Measurements from ENCODE around the gene PTPRK.

PTPRK gene

GRCh38 chr6:128070406-128070805, 450.0 kb downstream of the PTPRK start:
- no peak overlapping the region for H3K23ac ChIP-seq (ENCODE audit: low read length in 2 of 2)
- H2BK5ac ChIP-seq (ENCODE audit: low read depth, low read length, poor library complexity, severe bottlenecking), result no peak overlapping the region
- no peaks in the 10 kb centered on the region for H3K4me1 ChIP-seq (ENCODE audit: control insufficient read depth, insufficient read depth, low read depth, low read length)
- no peak overlapping the region for H2BK15ac ChIP-seq (ENCODE audit: low read depth, poor library complexity, severe bottlenecking)
- no peak overlapping the region for H2BK12ac ChIP-seq (ENCODE audit: low read length in 2 of 2)
- WGBS, result 81% methylated on average over 2 of the region's 3 CpGs
- H3K9ac ChIP-seq (ENCODE audit: low read length), result no peak overlapping the region
- H3K36me3 ChIP-seq (ENCODE audit: control insufficient read depth in 1 of 2, insufficient read depth in 2 of 2, low read depth in 1 of 2, low read length in 2 of 2), result peaks cover 6% of the 10 kb centered on the region in 2 experiments
- H3K4me3 ChIP-seq (ENCODE audit: insufficient read depth in 1 of 2, low read depth in 1 of 2, low read length in 2 of 2), result no peak overlapping the region
- no peak overlapping the region for H2AK5ac ChIP-seq (ENCODE audit: low read length, severe bottlenecking)
- H3K4me2 ChIP-seq (ENCODE audit: low read length, poor library complexity, severe bottlenecking), result no peak overlapping the region
- no peak overlapping the region for H3K14ac ChIP-seq (ENCODE audit: low read length in 2 of 2)
- H2AFZ ChIP-seq (ENCODE audit: low read depth, low read length), result no peak overlapping the region
- H3K27ac ChIP-seq (ENCODE audit: low read length, poor library complexity, severe bottlenecking), result no peak overlapping the region
- no peak overlapping the region for H4K91ac ChIP-seq (ENCODE audit: low read length)
- no peak overlapping the region for H2BK120ac ChIP-seq (ENCODE audit: low read depth, low read length)
- H4K8ac ChIP-seq (ENCODE audit: low read length), result no peak overlapping the region
- no peak overlapping the region for H3K4ac ChIP-seq (ENCODE audit: low read depth in 1 of 2, low read length in 2 of 2)
- no peaks in the 10 kb centered on the region for H3K79me1 ChIP-seq (replicated peaks; ENCODE audit: low read length, poor library complexity, severe bottlenecking)
- DNase-seq, result no peak
- H3K9me3 ChIP-seq (ENCODE audit: control insufficient read depth, low read length), result no peaks in the 10 kb centered on the region
- no peak overlapping the region for H3K18ac ChIP-seq (ENCODE audit: low read depth in 1 of 2, low read length in 2 of 2)
- H3K27me3 ChIP-seq (ENCODE audit: control insufficient read depth in 1 of 2, insufficient read depth in 1 of 2, low read length in 2 of 2), result no peaks in the 10 kb centered on the region

- Histone ChIP-seq H3K9ac (ENCODE audit: low read length) (no peak overlapping the region), H3K27ac (ENCODE audit: low read length, poor library complexity, severe bottlenecking) (no peak overlapping the region), H2BK12ac (ENCODE audit: low read length in 2 of 2) (no peak overlapping the region), H3K14ac (ENCODE audit: low read length in 2 of 2) (no peak overlapping the region), H2AFZ (ENCODE audit: low read depth, low read length) (no peak overlapping the region), H3K23ac (ENCODE audit: low read length in 2 of 2) (no peak overlapping the region), H2AK5ac (ENCODE audit: low read length, severe bottlenecking) (no peak overlapping the region), H4K8ac (ENCODE audit: low read length) (no peak overlapping the region), H4K91ac (ENCODE audit: low read length) (no peak overlapping the region), H2BK15ac (ENCODE audit: low read depth, poor library complexity, severe bottlenecking) (no peak overlapping the region), H2BK120ac (ENCODE audit: low read depth, low read length) (no peak overlapping the region), H3K9me3 (ENCODE audit: control insufficient read depth, low read length) (no peaks in the 10 kb centered on the region), H3K4me2 (ENCODE audit: low read length, poor library complexity, severe bottlenecking) (no peak overlapping the region), H3K4me1 (ENCODE audit: control insufficient read depth, insufficient read depth, low read depth, low read length) (no peaks in the 10 kb centered on the region), H3K4ac (ENCODE audit: low read depth in 1 of 2, low read length in 2 of 2) (no peak overlapping the region), H3K18ac (ENCODE audit: low read depth in 1 of 2, low read length in 2 of 2) (no peak overlapping the region), H3K4me3 (ENCODE audit: insufficient read depth in 1 of 2, low read depth in 1 of 2, low read length in 2 of 2) (no peak overlapping the region), H3K79me1 (replicated peaks; ENCODE audit: low read length, poor library complexity, severe bottlenecking) (peaks cover 1% of the 10 kb centered on the region), H3K27me3 (ENCODE audit: control insufficient read depth in 1 of 2, insufficient read depth in 1 of 2, low read length in 2 of 2) (no peaks in the 10 kb centered on the region), H2BK5ac (ENCODE audit: low read depth, low read length, poor library complexity, severe bottlenecking) (no peak overlapping the region), H3K36me3 (ENCODE audit: control insufficient read depth in 1 of 2, insufficient read depth in 2 of 2, low read depth in 1 of 2, low read length in 2 of 2) (peaks cover 6% of the 10 kb centered on the region in 2 experiments)
- DNase-seq, result no peak
- no CpG with 5 or more reads among the region's 2 CpGs for WGBS
Measured at GRCh38 chr6:128069188-128069587, 451.2 kb downstream of the PTPRK start.

- H3K36me3 ChIP-seq (ENCODE audit: control insufficient read depth in 1 of 2, insufficient read depth in 2 of 2, low read depth in 1 of 2, low read length in 2 of 2), result peaks cover 6% of the 10 kb centered on the region in 2 experiments
- peak overlapping the region in 1 of 2 experiments; percentile 54 for H3K18ac ChIP-seq (ENCODE audit: low read depth in 1 of 2, low read length in 2 of 2)
- no peak overlapping the region for H4K91ac ChIP-seq (ENCODE audit: low read length)
- peaks cover 1% of the 10 kb centered on the region for H3K79me1 ChIP-seq (replicated peaks; ENCODE audit: low read length, poor library complexity, severe bottlenecking)
- no peak overlapping the region for H3K27ac ChIP-seq (ENCODE audit: low read length, poor library complexity, severe bottlenecking)
- no peak overlapping the region for H4K8ac ChIP-seq (ENCODE audit: low read length)
- H2AK5ac ChIP-seq (ENCODE audit: low read length, severe bottlenecking), result no peak overlapping the region
- H3K23ac ChIP-seq (ENCODE audit: low read length in 2 of 2), result no peak overlapping the region
- H3K4me1 ChIP-seq (ENCODE audit: control insufficient read depth, insufficient read depth, low read depth, low read length), result no peaks in the 10 kb centered on the region
- 100% methylated on average over 2 of the region's 5 CpGs for WGBS
- no peak overlapping the region for H3K4ac ChIP-seq (ENCODE audit: low read depth in 1 of 2, low read length in 2 of 2)
- no peak overlapping the region for H3K9ac ChIP-seq (ENCODE audit: low read length)
- no peak for DNase-seq
- H2BK120ac ChIP-seq (ENCODE audit: low read depth, low read length), result no peak overlapping the region
- no peak overlapping the region for H3K4me3 ChIP-seq (ENCODE audit: insufficient read depth in 1 of 2, low read depth in 1 of 2, low read length in 2 of 2)
- no peaks in the 10 kb centered on the region for H3K9me3 ChIP-seq (ENCODE audit: control insufficient read depth, low read length)
- no peak overlapping the region for H2BK15ac ChIP-seq (ENCODE audit: low read depth, poor library complexity, severe bottlenecking)
- H3K27me3 ChIP-seq (ENCODE audit: control insufficient read depth in 1 of 2, insufficient read depth in 1 of 2, low read length in 2 of 2), result no peaks in the 10 kb centered on the region
- H3K14ac ChIP-seq (ENCODE audit: low read length in 2 of 2), result no peak overlapping the region
- H3K4me2 ChIP-seq (ENCODE audit: low read length, poor library complexity, severe bottlenecking), result no peak overlapping the region
- H2BK12ac ChIP-seq (ENCODE audit: low read length in 2 of 2), result no peak overlapping the region
- no peak overlapping the region for H2AFZ ChIP-seq (ENCODE audit: low read depth, low read length)
- no peak overlapping the region for H2BK5ac ChIP-seq (ENCODE audit: low read depth, low read length, poor library complexity, severe bottlenecking)
Measured at GRCh38 chr6:128068119-128068479, 452.3 kb downstream of the PTPRK start.

- no peak for DNase-seq
- Histone ChIP-seq H2BK15ac (ENCODE audit: low read depth, poor library complexity, severe bottlenecking) (no peak overlapping the region), H3K4me3 (ENCODE audit: insufficient read depth in 1 of 2, low read depth in 1 of 2, low read length in 2 of 2) (no peak overlapping the region), H3K27me3 (ENCODE audit: control insufficient read depth in 1 of 2, insufficient read depth in 1 of 2, low read length in 2 of 2) (no peaks in the 10 kb centered on the region), H2AK5ac (ENCODE audit: low read length, severe bottlenecking) (no peak overlapping the region), H2AFZ (ENCODE audit: low read depth, low read length) (no peak overlapping the region), H3K23ac (ENCODE audit: low read length in 2 of 2) (no peak overlapping the region), H3K27ac (ENCODE audit: low read length, poor library complexity, severe bottlenecking) (no peak overlapping the region), H2BK5ac (ENCODE audit: low read depth, low read length, poor library complexity, severe bottlenecking) (no peak overlapping the region), H2BK120ac (ENCODE audit: low read depth, low read length) (no peak overlapping the region), H3K18ac (ENCODE audit: low read depth in 1 of 2, low read length in 2 of 2) (no peak overlapping the region), H4K8ac (ENCODE audit: low read length) (no peak overlapping the region), H3K79me1 (replicated peaks; ENCODE audit: low read length, poor library complexity, severe bottlenecking) (peaks cover 1% of the 10 kb centered on the region), H3K9me3 (ENCODE audit: control insufficient read depth, low read length) (no peaks in the 10 kb centered on the region), H3K4me1 (ENCODE audit: control insufficient read depth, insufficient read depth, low read depth, low read length) (no peaks in the 10 kb centered on the region), H3K14ac (ENCODE audit: low read length in 2 of 2) (no peak overlapping the region), H2BK12ac (ENCODE audit: low read length in 2 of 2) (no peak overlapping the region), H3K4me2 (ENCODE audit: low read length, poor library complexity, severe bottlenecking) (no peak overlapping the region), H3K4ac (ENCODE audit: low read depth in 1 of 2, low read length in 2 of 2) (no peak overlapping the region), H4K91ac (ENCODE audit: low read length) (no peak overlapping the region), H3K9ac (ENCODE audit: low read length) (no peak overlapping the region), H3K36me3 (ENCODE audit: control insufficient read depth in 1 of 2, insufficient read depth in 2 of 2, low read depth in 1 of 2, low read length in 2 of 2) (peaks cover 6% of the 10 kb centered on the region in 2 experiments)
- whole genome bisulfite sequencing, result 99% methylated on average over 11 of the region's 11 CpGs
Measured at GRCh38 chr6:128067446-128068118, 452.8 kb downstream of the PTPRK start.
